Breast epithelium (tissue), 3 donors: ENCODE results near the gene API5.

Experiments
- CTCF ChIP-seq, 3 donors: fragments of 450-650 bp; IDR thresholded peaks; one replicate each; pipeline ENCODE4 v1.5.1; 2016 to 2017; ENCODE audit warnings: antibody characterized with exemption in 3 of 3, mild to moderate bottlenecking in 3 of 3, moderate library complexity in 3 of 3
- POLR2A ChIP-seq: fragments of 450-650 bp; IDR thresholded peaks from one replicate; pipeline ENCODE4 v1.6.1; 2016; ENCODE audit warnings: antibody characterized with exemption, mild to moderate bottlenecking, moderate library complexity

- TF ChIP-seq POLR2A (no peak), CTCF (IDR thresholded peaks at IDR 0.05) (no peak)
Observed at GRCh38 chr11:43327987-43328386, 16.2 kb downstream of the API5 start.
